Activated CD8-positive, alpha-beta memory T cell treated with anti-CD3 and anti-CD28 coated beads for 24 hours (primary cell): ENCODE measurements around the gene GBX2.

Source experiments
- DNase-seq: peaks from one replicate; pipeline ENCODE4 v3.0.0-alpha.2; 2020

Gene GBX2

GRCh38 chr2:236180076-236180816 lies 12.1 kb upstream of the GBX2 start:
- DNase-seq = no peak

GRCh38 chr2:236179236-236180075 lies 11.3 kb upstream of the GBX2 start:
- no peak for DNase-seq

GRCh38 chr2:236178890-236179235 lies 10.7 kb upstream of the GBX2 start:
- DNase-seq = no peak

- DNase-seq = no peak
Measured at GRCh38 chr2:236177967-236178889, 10.0 kb upstream of the GBX2 start.

- DNase-seq = no peak
Measured at GRCh38 chr2:236177604-236177966, 9.4 kb upstream of the GBX2 start.

- no peak for DNase-seq
Measured at GRCh38 chr2:236176951-236177350, 8.8 kb upstream of the GBX2 start.

- DNase-seq = no peak
Measured at GRCh38 chr2:236176417-236176816, 8.2 kb upstream of the GBX2 start.

- no peak for DNase-seq
Measured at GRCh38 chr2:236175548-236176150, 7.5 kb upstream of the GBX2 start.

DNA sequence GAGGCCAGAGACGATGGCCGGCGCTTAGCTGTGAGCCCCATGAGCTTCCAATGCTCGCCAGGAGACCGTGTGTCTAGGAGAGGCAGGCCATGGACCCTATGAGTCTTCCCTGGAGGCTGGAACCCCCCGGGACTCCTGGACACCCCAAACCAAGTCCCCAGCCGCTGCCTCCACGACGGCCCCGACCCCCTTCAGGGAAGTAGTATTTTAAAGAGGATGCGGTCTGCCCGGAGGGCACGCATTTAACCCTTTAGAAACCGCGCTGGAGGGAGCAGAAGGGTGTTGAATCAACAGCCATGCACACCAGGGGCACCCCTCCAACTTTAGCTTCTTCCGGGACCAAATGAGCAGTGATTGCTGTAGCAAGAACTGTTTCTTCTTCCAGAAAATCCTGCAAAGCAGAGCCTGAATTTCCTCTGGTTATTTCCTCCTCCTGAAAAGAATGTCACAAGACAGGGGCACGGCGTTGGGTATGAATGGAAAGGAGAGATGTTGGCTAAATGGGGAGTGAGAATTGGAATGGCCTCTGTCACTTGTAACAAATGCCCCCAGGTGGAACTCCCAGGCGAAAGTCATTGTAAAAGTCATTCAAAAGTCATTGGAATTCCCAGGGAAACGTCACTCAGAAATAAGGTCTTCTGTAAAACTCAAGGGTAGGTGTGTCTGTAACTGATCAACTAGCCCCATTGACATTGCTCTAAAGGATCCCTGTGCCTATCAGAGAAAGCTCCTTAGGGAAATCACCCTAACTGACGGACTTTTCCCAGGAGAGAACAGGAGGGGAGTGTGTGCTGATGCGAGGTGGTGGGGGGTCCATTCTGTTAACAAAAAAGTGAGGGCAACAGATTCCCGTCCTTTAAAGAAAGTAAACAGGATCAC lies 5.8 kb upstream of the GBX2 start:
- no peak for DNase-seq

DNA sequence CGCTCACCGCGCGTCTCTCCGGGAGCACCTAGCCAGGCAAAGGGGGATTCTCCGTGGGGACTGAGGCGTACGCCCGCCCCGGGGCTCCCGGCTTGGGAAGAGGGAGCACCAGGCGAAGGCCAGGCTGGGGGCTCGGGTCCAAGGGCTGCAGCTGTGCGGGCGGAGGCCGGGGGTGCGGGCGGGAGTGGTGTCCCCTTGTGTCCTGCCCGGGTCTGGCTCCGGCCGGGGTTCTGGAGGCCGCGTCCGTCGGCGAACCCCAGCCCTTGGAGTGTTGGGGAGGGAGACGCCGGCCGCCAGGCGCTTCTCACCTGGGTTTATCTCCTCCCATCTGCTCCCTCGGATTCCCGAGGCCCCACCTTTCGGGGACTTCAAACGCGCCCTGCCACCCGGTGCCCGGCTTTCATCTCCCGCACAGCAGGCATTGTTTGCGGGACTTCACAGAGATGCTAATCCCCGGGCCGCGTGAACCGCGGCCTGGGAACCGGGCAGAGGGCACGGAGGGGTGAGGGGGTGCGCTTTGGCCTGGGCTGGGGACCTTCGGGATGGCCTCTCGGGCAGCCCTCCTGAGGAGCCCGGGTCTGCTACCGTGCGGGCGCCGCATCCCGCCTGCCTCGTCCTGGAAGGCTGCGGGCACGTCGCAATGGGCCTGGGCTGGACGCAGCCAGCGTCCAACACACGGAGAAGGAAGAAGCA lies 5.0 kb upstream of the GBX2 start:
- no peak for DNase-seq

- no peak for DNase-seq
Measured at GRCh38 chr2:236172255-236173035, 4.3 kb upstream of the GBX2 start.

GRCh38 chr2:236171680-236172254 lies 3.6 kb upstream of the GBX2 start:
- no peak for DNase-seq

DNA sequence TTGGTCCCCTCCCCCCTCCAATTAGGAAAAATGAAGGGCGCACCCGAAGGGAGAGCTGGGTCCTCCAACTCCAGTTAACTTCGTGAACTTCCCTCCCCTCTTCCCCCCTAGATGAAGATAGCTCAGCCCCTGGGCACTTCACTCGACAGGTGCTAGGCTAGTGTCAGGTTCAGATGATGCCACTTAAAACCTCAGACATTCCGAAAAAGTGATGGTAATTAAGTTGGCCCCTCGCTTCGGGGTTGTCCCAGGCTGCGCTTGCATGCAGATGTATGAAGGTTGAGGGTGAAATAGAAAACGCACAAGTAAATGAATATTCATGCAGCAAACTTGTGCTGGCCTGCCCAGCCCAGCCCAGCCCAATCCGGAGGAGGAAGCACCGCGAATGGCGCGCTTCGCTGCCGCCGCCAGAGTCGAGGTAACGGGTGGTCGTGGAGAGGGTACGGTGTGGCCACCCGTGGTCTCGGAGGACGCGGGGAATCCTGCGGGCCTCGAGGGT lies 3.0 kb upstream of the GBX2 start:
- DNase-seq = no peak

DNA sequence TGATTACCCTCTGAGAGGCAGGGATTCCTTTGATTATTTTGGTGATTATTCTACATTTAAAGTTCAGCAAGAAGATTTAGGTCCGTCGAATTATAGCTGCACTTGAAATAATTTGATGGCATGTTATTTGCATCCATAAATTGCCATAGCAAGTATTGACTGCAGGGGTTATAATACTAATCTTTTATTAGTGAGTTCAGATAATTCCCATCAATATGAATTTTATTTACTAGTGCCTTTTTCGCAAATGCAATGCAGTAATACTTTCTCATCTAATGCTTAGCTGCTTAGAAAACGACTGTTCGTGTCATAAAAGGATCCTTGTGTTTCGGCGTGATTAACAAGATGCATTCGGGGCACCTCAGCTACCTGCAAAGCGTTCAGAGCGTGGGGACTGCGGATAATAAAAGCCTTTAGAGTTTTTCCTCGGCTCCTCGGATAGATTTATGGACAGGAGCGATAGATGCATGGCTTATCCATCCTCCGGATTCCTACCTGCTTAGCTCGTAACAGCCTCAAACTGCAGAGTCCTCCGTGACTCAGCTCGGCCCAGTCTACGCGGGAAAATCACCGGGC lies 2.5 kb upstream of the GBX2 start:
- no peak for DNase-seq

- no peak for DNase-seq
Measured at GRCh38 chr2:236169741-236170589, 1.8 kb upstream of the GBX2 start.

GRCh38 chr2:236169151-236169721 lies 1.1 kb upstream of the GBX2 start:
- no peak for DNase-seq

GRCh38 chr2:236167297-236168109 lies 683 bp downstream of the GBX2 start:
- DNase-seq = no peak
